Activated T-helper 1 cell treated with anti-CD3 and anti-CD28 coated beads, Interleukin-2, amount 50 U/mL, for 16 hours (primary cell): ENCODE data around the gene A3GALT2.
"Not testable (repeated sequence)": the region's sequence is repeated elsewhere in the genome, so short reads cannot be mapped to it uniquely, and the experiment has no call there.

Experiments used
- DNase-seq, 2 donors: peaks; one replicate each; pipeline ENCODE4 v3.0.0-alpha.2; 2020; ENCODE audit warnings: low read depth in 1 of 2, low spot score in 1 of 2

A3GALT2 gene

DNA sequence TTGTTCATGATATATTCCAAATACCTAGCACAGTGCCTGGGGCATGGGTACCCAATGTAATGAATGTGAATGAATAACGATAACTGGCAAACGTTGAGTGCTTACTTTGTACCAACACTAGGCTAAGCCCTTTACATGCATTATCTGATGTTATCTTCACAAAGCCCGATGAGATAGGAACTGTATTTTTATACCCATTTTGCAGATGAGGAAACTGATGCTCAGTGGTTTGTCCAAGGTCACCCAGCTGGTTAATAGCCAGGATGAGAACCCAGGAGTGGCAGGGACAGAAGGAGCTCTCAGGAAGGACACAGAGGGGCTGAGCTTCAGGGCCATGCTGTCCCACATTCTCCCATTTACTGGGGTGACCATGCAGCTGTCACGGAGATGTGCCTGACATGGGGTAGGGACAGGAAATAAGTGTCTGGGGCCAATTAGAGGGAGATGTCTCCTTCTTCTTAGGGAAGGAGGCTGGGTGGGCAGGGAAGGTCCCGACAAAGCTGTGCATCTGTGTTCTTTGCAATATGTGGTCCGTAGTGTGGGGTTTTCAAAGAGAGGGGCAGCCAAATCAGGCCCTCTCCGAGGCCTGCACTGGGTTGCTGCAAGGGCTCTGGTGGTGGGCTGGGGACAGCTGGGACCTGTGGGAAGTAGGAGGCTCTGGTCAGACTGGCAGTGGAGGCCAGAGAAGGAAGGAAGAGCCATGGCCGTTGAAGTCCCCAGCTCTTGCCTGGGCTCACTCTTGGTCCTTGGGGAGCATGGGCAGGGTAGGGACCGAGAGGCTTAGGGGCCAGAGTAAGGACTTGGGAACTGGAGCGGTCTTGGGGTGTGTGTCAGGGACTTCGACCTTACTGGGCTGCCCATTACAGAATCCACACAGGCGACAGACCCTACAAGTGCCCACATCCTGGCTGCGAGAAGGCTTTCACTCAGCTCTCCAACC is 26.6 kb downstream of the A3GALT2 start:
- DNase-seq = no peak

DNA sequence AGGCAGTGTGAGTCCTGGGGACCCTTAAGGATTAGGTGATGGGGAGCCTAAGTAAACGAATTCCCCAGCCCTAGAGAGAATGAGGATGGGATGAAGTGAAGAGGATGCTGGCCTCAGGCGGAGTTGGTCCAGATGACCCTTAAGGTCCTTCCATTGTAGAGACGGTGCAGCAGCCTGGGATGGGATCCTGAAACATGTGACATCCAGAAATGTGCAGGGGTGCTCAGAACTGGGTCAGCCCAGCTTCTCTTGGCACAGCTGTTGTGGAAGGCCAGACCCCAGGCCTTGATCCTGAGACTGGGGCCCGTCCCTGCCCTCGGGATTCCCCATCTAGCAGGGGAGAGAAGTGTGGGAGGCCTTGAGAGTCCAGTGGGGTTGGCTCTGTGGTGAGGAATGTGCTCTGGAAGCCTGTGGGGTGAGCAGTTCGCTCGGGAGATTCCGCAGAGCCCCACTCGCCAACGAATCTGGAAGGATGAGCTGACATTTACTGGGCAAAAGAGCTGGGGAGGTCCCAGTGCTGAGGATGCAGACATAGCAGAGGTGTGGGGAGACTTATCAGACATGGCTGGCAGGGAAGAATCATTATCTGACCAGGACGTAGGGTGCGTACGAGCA is 28.1 kb downstream of the A3GALT2 start:
- no peak for DNase-seq

DNA sequence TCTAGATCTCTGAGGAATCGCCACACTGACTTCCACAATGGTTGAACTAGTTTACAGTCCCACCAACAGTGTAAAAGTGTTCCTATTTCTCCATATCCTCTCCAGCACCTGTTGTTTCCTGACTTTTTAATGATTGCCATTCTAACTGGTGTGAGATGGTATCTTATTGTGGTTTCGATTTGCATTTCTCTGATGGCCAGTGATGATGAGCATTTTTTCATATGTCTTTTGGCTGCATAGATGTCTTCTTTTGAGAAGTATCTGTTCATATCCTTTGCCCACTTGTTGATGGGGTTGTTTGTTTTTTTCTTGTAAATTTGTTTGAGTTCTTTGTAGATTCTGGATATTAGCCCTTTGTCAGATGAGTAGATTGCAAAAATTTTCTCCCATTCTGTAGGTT is 30.3 kb downstream of the A3GALT2 start:
- DNase-seq = not testable (repeated sequence)

DNA sequence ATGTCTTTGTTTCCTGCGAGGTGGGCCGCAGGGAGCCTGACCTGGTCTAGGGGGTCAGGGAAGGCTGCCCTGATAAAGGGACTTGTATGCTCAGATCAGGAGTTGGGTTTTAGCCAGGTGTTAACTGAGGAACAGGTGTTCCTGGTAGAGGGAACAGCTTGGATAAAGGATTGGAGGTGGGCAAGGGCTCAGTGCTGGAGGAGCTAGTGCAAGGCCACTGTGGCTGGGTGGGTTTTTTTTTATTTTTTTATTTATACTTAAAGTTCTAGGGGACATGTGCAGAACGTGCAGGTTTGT is 31.1 kb downstream of the A3GALT2 start:
- DNase-seq = no peak

DNA sequence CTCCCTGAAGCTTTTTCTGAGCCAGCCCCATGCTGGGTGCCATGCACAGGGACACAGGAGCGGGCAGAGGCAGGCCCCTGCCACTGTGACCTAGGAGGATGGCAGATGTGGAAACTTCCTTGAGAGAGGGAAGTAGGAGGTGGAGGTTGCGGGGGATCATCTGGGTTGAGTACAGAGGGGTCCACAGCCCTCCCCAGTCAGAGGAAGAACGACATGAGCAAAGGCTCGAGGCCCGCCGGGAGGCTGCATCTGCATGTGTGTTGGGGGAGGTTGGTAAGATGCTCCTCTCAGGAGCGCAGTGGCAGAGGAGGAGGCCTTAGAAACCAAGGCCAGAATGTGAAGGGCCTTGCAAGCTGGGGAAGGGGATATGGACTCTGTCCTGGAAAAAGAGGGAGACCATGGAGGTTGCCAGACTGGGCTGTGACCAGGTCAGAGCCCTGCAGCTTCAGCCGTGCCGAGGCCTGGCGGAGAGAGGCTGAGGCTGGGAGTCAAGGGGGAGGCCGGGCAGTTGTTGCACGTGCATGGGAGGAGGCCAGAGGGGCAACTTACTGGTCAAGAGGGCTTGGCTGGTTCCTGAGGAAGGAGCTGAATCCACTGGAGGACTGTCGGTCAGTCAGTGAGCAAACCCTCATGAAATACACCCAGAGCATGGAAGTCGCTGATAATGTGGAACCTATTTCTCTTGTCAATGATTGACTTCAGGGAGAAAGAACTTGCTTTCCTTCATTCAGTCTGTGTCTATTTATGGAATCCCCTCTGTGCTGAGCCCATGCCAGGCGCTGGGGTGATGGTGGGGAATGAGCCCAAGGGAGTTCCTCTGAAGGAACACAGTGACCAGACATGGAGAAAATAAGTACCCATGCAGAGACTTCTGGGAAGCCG is 31.7 kb downstream of the A3GALT2 start:
- DNase-seq = no peak

DNA sequence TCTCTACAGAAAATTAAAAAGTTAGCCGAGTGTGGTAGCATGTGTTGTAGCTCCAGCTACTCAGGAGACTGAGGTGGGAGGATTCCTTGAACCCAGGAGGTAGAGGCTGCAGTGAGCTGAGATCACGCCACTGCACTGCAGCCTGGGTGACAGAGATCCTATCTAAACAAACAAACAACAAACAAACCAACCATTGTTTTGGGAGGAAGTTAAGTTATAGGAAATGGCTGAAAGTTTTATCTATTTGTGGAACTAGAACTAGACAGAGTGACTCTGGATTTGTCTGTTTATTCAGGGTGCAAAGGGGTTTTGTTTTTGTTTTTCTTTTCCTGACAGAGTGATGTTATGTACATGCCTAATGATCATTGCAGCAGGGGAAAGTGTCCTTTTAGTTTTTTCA is 33.6 kb downstream of the A3GALT2 start:
- DNase-seq = no peak

DNA sequence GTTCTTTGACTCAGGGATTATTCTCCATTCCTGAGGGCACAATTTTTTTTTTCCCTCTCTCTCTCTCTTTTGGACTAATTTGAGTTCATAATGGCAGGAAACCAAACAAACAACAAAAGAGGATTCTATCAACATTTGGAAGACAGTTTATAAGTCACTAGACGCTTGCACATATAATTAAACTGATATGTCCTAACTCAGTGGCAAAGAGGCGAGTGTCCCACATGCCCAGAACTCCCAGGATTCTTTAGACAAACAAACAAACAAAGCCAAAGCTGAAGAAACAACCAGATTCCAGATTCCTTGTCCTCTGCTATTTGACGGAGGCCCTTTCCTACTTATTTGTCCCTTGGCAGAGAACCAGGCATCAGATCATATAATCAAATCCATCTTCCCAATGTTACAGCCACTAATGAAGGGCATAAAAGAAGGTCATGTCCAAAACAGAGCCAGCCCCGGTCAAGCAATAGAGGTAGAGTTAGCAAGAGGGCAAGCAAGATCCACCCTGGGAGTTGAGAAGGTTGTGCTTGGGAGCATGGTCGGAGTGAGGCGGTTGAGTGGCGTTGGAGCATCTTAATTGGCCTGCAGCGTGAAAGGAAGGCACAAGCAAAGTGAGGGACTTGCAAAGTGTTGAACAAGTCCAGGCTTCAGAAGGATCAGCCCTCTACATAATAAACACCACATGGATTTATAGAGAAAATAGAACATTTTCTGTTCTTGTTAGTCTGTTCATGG is 34.3 kb downstream of the A3GALT2 start:
- DNase-seq = no peak

DNA sequence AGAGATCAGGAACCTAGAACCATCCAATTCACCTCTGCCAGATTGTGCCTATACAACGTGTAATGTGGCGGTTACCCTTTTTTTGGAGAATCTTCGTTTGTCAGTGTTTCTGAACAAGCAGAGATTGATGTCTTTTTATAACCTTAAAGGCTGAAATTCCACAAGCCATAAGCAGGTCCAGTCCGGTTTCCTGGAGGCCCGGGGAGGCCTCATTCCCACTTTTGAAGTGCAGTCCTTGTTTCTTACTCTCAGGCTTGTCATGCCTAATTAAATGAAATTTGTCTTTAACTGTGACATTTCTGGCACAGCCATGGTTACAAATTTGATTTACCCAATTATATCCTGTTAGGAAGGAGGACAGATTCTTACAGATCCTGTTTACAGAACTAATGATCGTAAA is 36.8 kb downstream of the A3GALT2 start:
- DNase-seq = no peak

DNA sequence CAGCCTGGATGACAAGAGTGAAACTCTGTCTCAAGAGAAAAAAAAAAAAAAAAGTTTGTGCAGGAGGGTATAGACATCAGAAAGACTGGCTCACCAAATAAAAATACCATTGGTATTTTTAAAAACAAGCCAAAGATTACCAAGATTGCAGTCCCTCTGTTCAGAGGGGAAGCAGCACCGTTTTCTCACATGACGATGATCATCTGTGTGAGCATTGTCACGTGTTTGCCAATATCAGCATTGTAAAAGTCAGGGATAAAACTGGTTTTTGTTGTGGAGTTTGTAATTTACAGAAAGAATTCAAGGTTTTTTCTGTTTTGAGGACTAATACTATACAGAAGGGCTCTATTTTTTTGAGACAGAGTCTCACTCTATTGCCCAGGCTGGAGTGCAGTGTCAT is 38.1 kb downstream of the A3GALT2 start:
- no peak for DNase-seq

DNA sequence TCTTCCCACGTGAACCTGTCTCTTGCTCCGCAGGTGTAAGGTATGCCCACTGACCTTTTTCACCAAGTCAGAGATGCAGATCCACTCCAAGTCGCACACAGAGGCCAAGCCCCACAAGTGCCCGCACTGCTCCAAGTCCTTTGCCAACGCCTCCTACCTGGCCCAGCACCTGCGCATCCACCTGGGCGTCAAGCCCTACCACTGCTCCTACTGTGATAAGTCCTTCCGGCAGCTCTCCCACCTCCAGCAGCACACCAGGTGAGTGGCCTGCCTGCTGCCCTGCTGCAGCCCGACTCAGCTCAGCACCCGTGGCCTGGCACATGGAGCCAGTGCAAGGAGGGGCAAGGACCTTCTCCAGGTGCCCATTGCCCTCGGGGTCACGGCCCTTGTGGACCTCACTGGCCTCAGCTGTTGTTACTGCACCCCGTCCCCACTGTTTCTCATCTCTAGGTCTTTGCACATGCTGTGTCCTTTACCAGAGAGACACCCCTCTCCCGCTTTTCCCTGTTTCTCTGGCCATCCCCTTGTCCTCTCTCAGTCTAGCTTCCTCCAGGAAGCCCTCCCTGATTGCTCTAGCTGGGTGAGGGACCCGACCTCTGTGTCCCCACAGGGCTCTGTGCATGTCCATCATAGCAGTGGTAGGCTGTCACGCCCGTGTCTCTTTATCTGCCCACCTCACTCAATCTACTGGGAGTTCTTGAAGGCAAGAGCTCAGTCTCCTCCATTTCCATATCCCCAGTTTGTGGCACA is 39.2 kb downstream of the A3GALT2 start:
- no peak for DNase-seq

DNA sequence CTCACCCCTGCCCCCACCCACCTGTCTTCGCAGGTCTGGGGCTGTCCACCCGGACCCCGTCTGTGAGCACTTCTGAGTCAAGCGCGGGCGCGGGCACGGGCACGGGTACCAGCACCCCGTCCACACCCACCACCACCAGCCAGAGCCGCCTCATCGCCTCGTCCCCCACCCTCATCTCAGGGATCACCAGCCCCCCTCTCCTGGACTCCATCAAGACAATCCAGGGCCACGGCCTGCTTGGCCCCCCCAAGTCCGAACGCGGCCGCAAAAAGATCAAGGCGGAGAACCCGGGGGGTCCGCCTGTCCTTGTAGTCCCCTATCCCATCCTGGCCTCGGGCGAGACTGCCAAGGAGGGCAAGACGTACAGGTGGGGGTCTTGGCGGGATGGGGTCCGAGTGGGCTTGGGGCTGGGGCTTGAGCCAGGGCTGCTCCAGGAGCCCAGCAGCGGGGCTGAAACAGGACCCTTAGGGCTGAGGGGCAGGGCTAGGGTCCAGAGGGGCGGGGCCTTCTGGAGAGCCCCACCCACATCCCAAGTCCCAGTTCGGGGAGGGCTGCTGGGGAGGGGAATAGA is 40.7 kb downstream of the A3GALT2 start:
- DNase-seq = no peak

DNA sequence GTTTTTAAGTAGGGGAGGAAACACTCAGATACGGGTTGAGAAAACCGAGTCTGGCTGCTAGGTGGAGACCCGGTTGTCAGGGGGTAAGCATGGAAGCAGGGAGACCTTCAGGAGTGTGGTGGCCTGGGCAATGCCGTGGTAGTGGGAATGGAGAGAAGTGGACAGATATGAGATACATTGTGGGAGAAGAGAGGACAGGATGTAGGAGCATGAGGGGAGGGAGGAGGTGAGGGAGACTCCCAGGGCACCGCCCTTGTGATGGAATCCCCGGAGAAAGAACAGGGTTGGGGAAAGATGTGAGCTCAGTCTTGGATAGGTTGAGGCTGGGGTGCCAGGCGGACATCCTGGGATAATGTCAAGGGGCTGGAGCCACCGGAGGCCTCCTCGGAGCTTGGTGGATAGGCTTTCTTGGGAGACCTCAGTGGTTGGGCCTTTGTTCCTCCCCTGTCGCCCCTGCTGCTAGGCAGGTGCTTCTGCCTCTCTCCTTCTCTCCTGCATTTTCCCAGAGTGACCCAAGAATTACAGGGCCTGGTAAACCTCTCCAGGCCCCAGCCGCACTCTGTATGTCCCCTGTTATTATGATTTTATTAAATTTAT is 43.3 kb downstream of the A3GALT2 start:
- no peak for DNase-seq

DNA sequence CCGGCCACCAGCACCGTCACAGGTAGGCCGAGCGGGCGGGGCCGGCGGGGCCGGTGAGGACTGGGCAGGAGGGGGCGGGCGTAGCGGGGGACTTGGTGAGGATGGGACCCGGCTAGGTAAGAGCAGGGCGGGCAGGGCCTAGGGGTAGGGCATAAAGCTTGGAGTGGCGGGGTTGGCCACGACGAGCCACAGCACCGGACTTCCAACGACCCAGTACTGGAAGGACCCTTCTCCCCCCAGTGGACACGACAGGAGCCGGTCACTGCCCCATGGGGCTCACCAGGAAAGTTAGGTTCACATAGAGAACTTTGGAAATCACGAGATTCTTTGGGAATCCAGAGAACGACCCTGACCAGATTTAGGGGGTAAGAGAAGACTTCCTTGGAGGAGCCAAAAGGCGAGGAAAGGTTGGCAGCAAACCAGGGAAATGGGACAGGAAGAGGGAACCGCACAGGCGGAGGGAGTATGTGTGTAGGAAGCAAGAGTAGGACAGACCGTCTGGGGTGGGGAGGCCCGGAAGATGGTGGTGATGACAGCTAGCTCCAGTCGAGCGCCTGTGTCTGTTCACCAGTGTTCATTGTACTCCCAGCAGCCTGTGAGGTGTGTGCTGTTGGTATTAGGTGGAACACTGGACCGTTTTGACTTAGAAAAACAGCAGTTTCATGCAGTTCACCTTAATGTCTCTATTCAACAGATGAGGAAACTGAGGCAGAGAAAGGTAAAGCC is 44.2 kb downstream of the A3GALT2 start:
- DNase-seq = no peak

DNA sequence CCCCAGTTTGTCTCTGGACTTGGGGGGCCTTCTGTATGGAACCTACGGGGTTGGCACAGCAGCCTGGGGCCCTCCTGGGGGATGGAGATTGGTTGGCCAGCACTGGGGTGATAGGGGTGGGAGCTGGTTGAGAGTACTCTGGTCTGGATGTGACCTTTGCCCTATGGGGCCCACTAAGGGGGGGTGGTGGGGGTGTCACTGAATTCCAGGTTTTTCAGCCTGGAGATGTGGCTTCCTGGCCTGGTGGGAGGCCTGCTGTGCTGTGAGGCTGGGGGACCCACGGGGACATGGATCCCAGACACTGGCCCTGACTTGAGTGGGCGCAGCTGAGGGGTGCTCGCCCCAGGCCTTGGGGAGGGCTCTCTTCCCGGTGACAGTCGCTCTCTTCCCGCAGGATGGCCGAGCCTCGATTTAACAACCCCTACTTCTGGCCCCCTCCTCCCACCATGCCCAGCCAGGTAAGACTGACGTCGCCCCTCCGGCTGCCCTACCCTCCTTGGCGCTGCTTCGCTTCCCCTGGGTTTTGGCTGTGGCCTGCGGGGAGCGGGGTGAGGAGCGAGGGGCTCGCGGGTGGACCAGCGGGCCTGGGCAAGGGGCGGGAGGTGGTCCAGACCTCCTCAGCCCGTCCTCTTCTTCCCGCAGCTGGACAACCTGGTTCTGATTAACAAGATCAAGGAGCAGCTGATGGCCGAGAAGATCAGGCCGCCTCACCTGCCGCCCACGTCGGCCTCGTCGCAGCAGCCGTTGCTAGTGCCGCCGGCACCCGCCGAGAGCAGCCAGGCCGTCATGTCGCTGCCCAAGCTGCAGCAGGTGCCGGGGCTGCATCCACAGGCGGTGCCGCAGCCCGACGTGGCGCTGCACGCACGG is 45.0 kb downstream of the A3GALT2 start:
- no peak for DNase-seq

DNA sequence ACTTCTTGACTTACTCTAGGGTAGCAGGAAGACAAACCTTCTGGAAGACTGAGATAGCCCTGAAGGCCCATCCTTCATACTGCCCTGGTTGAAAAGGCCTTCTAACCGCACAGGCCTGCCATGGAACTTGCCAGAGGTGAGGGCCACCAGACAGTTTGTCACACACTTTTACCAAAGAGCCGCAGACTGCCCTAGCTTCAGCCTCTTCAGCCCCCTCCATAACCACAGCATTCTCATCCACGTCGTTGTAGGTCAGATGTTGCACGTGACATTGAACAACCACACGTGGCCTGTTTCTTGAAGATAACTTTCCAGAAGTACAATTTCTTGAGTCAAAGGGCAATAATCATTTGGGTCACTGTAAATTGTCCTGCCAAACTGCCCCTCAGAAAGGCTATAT is 45.7 kb downstream of the A3GALT2 start:
- no peak for DNase-seq

DNA sequence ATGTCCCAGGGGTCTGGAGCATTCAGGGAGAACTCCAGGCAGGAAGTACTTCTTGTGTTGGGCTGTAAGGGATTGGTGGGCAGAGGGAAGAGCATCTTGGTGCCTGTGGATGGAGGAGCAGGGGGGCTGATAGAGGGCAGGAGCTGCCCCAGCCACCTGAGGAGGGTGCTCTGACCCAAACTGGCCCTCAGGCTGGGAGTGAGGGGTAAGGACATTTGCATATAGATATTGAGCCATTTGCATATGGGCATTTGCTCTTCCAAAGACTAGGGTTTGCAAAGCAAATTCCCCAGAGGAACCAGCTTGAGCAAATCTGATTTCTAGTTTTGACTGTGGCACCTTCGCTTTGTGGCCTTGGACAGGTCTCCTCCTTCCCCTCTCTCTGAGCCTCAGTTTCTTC is 46.5 kb downstream of the A3GALT2 start:
- DNase-seq = no peak

DNA sequence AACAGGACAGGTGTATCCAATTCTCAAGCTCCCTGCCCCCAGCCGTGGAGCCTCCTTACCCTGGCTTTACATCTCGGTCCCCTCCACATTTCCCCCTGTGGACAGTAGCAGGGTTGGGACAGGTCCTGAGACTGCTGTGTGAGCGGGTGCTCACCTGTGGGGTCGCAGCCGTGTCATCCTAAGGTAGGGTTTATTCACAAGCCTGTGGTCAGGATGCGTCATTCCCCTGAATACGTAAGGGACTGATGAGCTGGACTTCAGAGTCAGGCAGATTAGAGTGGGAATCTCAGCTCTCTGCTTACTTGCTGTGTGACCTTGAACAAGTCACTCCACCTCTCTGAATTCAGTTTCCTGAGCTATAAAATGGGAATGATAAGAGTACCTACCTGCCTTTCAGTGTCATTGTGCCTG is 46.9 kb downstream of the A3GALT2 start:
- DNase-seq = no peak

DNA sequence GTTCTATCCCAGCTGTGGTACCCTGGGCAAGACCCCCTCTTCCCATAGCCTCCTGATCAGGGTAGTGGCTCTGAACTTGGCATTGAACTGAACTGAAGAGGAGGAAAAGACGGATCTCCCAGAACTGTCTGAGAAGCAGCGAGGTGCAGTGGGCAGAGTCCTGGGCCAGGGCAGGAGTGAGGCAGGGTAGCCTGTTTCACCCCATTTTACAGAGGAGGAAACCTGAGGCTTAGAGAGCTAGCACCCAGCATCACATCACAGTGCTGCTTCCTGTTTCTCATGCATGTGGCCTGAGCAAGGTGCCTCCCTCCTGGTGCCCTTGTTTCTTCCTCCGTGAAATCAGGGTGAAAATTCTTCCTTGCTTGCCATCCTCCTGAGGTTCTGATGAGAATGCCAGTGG is 47.5 kb downstream of the A3GALT2 start:
- DNase-seq = no peak
